Epithelial cell of prostate (primary cell): ENCODE measurements around the gene TMEM63B.
"Not testable (repeated sequence)": the region's sequence is repeated elsewhere in the genome, so short reads cannot be mapped to it uniquely, and the experiment has no call there.

Source experiments
- DNase-seq: peaks from one replicate; pipeline ENCODE4 v3.0.0-alpha.2; 2011; ENCODE audit warnings: low read depth, low spot score
- H3K27ac ChIP-seq: fragments of 450-650 bp; 2 replicates; pipeline ENCODE4 v1.5.1; 2017; ENCODE audit warnings: mild to moderate bottlenecking

Gene TMEM63B

GRCh38 chr6:44166116-44166515, 38.8 kb downstream of the TMEM63B start:
- no peak overlapping the region for H3K27ac ChIP-seq

GRCh38 chr6:44166591-44167184, 39.3 kb downstream of the TMEM63B start:
- DNase-seq: no peak
- H3K27ac ChIP-seq: no peak overlapping the region

More at GRCh38 chr6:44166116-44166515, 38.8 kb downstream of the TMEM63B start:
- DNase-seq: no peak

- H3K27ac ChIP-seq: no peak overlapping the region
- DNase-seq: no peak
Observed at GRCh38 chr6:44167567-44167966, 40.2 kb downstream of the TMEM63B start.

GRCh38 chr6:44169154-44169553, 41.8 kb downstream of the TMEM63B start:
- H3K27ac ChIP-seq: no peak overlapping the region
- no peak for DNase-seq

GRCh38 chr6:44169886-44170570, 42.7 kb downstream of the TMEM63B start:
- H3K27ac ChIP-seq: no peak overlapping the region
- DNase-seq: no peak

- DNase-seq: no peak
- no peak overlapping the region for H3K27ac ChIP-seq
Observed at GRCh38 chr6:44171899-44172546, 44.7 kb downstream of the TMEM63B start.

DNA sequence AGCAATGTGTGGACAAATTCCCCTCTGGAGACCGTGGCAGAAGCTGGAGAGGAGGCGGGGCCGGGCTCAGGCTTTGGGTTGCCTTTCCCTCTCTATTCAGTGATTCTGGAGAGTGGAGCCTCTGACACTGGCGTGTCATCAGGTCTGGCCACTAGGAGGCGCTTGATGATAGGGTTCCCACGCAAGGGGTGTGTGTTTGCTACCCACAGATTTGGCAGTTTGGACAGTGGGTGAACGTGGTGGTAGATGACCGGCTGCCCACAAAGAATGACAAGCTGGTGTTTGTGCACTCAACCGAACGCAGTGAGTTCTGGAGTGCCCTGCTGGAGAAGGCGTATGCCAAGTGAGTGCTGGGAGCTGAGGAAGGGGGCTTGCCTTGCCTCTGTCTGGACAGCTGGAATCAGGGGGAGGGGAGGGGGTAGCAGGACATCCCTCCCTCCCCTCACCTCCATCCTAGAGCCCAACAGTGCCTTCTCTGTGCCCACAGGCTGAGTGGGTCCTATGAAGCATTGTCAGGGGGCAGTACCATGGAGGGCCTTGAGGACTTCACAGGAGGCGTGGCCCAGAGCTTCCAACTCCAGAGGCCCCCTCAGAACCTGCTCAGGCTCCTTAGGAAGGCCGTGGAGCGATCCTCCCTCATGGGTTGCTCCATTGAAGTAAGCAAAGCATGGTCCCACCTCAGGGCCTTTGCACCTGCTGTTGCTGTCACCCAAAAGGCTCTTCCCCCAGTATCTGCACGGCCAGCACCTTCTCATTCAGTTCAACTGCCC, 45.6 kb downstream of the TMEM63B start:
- DNase-seq: peak; percentile 5
- no peak overlapping the region for H3K27ac ChIP-seq

- no peak overlapping the region for H3K27ac ChIP-seq
- no peak for DNase-seq
Observed at GRCh38 chr6:44176130-44176761, 48.9 kb downstream of the TMEM63B start.

DNA sequence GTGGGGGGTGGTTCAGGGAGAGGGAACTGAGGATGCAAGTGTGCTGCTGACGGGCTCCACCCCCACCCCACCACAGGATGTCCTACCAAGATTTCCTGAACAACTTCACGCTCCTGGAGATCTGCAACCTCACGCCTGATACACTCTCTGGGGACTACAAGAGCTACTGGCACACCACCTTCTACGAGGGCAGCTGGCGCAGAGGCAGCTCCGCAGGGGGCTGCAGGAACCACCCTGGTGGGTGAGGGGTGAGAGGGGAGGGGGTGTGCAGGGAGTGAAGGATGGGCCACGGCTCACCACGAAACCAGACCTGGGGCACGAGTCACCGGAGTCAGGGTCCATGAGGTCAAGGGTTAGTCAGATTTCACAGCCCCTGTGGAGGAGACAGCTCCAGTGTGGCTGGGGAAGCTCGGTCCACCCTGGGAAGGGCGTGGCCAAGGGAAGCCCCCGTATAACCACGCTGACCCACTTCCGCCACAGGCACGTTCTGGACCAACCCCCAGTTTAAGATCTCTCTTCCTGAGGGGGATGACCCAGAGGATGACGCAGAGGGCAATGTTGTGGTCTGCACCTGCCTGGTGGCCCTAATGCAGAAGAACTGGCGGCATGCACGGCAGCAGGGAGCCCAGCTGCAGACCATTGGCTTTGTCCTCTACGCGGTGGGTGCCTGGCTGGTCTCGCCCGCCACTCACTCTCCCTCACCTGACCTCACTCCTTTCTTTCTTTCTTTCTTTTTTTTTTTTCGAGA, 49.6 kb downstream of the TMEM63B start:
- DNase-seq: no peak
- H3K27ac ChIP-seq: peak overlapping the region; percentile 71

- peak; percentile 1 for DNase-seq
- H3K27ac ChIP-seq: peak overlapping the region; percentile 71
Observed at GRCh38 chr6:44177691-44178423, 50.5 kb downstream of the TMEM63B start.

GRCh38 chr6:44178424-44179071, 51.2 kb downstream of the TMEM63B start:
- peak overlapping the region; percentile 71 for H3K27ac ChIP-seq
- DNase-seq: no peak

DNA sequence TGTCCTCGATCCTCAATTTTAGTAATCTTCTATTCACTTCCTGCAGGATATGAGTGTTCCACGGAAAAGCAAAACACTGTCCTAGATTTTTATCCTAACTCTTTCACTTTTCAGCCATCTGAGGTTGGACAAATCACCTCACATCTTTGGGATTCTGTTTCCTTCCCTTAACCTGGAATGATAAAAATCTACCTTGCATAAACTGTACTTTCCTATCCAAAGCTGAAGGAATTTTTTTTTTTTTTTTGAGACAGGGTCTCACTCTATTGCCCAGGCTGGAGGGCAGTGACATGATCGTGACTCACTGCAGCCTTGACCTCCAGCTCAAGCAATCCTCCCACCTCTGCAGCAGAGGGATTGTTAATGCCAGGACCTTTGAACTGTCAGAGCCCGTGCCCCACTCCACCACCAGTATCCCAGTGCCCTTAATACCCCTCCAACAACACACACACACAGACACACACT, 51.8 kb downstream of the TMEM63B start:
- H3K27ac ChIP-seq: peak overlapping the region; percentile 71
- DNase-seq: no peak

- DNase-seq: no peak
- H3K27ac ChIP-seq: peak overlapping the region; percentile 71
Observed at GRCh38 chr6:44179648-44180047, 52.3 kb downstream of the TMEM63B start.

- no peak for DNase-seq
- no peak overlapping the region for H3K27ac ChIP-seq
Observed at GRCh38 chr6:44180406-44180805, 53.1 kb downstream of the TMEM63B start.

DNA sequence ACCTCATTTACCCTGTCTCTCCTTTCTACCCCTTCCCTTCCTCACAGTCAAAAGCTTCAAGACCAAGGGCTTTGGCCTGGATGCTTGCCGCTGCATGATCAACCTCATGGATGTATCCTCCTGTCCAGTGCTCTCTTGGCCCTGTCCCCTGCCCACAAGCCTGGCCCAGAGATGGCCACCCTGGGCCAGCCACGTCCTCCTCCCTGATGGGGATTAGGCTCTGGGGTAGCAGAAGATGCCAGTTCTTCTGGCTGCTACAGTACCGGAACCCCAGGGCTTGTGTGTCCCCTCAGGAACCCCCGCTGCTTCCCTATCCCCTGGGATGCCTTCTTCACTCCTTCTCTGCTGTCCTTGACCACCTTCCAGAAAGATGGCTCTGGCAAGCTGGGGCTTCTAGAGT, 53.5 kb downstream of the TMEM63B start:
- DNase-seq: no peak
- no peak overlapping the region for H3K27ac ChIP-seq

DNA sequence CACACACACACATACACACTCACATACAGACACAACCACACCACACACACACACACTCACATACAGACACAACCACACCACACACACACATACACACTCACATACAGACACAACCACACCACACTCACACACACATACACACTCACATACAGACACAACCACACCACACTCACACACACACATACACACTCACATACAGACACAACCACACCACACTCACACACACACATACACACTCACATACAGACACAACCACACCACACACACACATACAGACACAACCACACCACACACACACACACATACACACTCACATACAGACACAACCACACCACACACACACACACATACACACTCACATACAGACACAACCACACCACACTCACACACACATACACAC, 54.4 kb downstream of the TMEM63B start:
- H3K27ac ChIP-seq, DNase-seq: not testable (repeated sequence)

DNA sequence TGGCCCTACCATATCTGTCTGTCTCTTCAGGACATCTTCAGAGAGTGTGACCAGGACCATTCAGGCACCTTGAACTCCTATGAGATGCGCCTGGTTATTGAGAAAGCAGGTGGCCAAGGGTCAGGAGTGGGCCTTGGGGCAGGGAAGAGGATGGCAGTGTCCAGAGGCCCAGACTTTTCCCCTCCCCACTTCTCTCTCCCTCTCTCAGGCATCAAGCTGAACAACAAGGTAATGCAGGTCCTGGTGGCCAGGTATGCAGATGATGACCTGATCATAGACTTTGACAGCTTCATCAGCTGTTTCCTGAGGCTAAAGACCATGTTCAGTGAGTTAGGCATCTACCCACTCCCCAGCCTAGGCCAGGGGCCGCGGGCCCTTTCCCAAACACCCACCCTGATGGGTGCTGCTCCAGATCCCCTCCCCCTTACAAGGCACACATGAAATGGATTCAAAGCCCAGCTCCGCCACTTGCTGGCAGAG, 55.6 kb downstream of the TMEM63B start:
- no peak for DNase-seq
- H3K27ac ChIP-seq: no peak overlapping the region

- H3K27ac ChIP-seq: no peak overlapping the region
- no peak for DNase-seq
Observed at GRCh38 chr6:44183783-44184182, 56.4 kb downstream of the TMEM63B start.
